SK-N-SH (cell line): ENCODE measurements around the gene KNOP1.

Experiments used
- CTCF ChIP-seq: fragments of 200-600 bp; sonication (generic); IDR thresholded peaks from 2 replicates; pipeline ENCODE4 v1.6.1; 2017; ENCODE audit warnings: antibody characterized with exemption, mild to moderate bottlenecking, moderate library complexity
- EP300 ChIP-seq, 2 experiments: IDR thresholded peaks; 2 replicates each; pipeline versions ENCODE4 v1.4.0 to v1.6.1; 2012; ENCODE audit warnings: borderline replicate concordance in 1 of 2, low read depth in 1 of 2, low read length in 1 of 2
- EZH2phosphoT487 ChIP-seq: fragments of 200-600 bp; sonication (generic); IDR thresholded peaks from 2 replicates; pipeline ENCODE4 v1.6.1; 2017; ENCODE audit warnings: low read depth, mixed run types, mild to moderate bottlenecking, antibody characterized with exemption, moderate library complexity, borderline replicate concordance
- FOSL2 ChIP-seq: IDR thresholded peaks from 2 replicates; pipeline ENCODE4 v1.4.0; 2012; ENCODE audit warnings: low read depth, mild to moderate bottlenecking, moderate library complexity, borderline replicate concordance
- FOXJ3 ChIP-seq: sonication (generic); formaldehyde crosslinking; IDR thresholded peaks from 2 replicates; pipeline ENCODE4 v1.5.1; 2020; ENCODE audit warnings: mild to moderate bottlenecking, missing genetic modification reagents
- MXI1 ChIP-seq: IDR thresholded peaks from 2 replicates; pipeline ENCODE4 v1.6.1; 2012; ENCODE audit warnings: mild to moderate bottlenecking, low read depth, low read length, improper control_type of control experiment
- POLR2AphosphoS5 ChIP-seq: IDR thresholded peaks from 2 replicates; pipeline ENCODE4 v1.6.1; 2012; ENCODE audit warnings: low read depth, low read length
- RAD21 ChIP-seq: IDR thresholded peaks from 2 replicates; pipeline ENCODE4 v1.6.1; 2012; ENCODE audit warnings: mild to moderate bottlenecking, low read length
- RCOR1 ChIP-seq: fragments of 150-350 bp; IDR thresholded peaks from 2 replicates; pipeline ENCODE4 v1.6.1; 2017; ENCODE audit warnings: antibody characterized with exemption, low read length
- REST ChIP-seq: IDR thresholded peaks from 2 replicates; pipeline ENCODE4 v1.6.1; 2012; ENCODE audit warnings: mild to moderate bottlenecking, low read depth, low read length, moderate library complexity
- USF2 ChIP-seq: fragments of 150-350 bp; IDR thresholded peaks from 2 replicates; pipeline ENCODE4 v1.6.1; 2017; ENCODE audit warnings: antibody characterized with exemption, low read length, low read depth, borderline replicate concordance

- no peak for TF ChIP-seq CTCF
- no peak for TF ChIP-seq USF2
- no peak for TF ChIP-seq RCOR1
- no peak for TF ChIP-seq POLR2AphosphoS5
- TF ChIP-seq EP300 (IDR thresholded peaks at IDR 0.05; ENCODE audit: borderline replicate concordance in 1 of 2, low read depth in 1 of 2, low read length in 1 of 2): no peak
- TF ChIP-seq REST: no peak
- no peak for TF ChIP-seq FOSL2
- no peak for TF ChIP-seq RAD21
- TF ChIP-seq MXI1: no peak
- TF ChIP-seq FOXJ3 (CRISPR knock-in tag): no peak
- no peak for TF ChIP-seq EZH2phosphoT487
Measured at GRCh38 chr16:19678804-19679203, 39.2 kb downstream of the KNOP1 start.
